Measurements from ENCODE around the gene IL34. TPM values are rescaled to one million over a fixed set of nuclear protein-coding genes. Genes with fewer than 3 reads are reported as not detected.
A peak's percentile ranks its signal among the peaks of the same experiment; 100 is the strongest.

Gene IL34
- total and polyA plus RNA-seq, 2 of the 13 experiments (the other 11 are each of a cell fraction or from before 2014, with no cell fraction given): 1.2 to 1.3 TPM

- H3K4me1 ChIP-seq (ENCODE audit: insufficient read depth, low read length): peaks cover 32% of the 10 kb centered on the region
- H3K27me3 ChIP-seq (ENCODE audit: control insufficient read depth in 1 of 2, insufficient read depth in 2 of 2, low read length in 2 of 2): 0 out of 5 replicates have a peak, but pooled peaks cover 0 to 1% of the 10 kb centered on the region in 2 experiments
- in situ Hi-C loops (cut with HindIII; ENCODE audit: extremely low pct_ligation_motif_present, low pct_unique_long_range_greater_than_20kb) (loop anchor here (5.0 kb wide), 1 partner anchor 107 kb away; no protein-coding TSS in a partner anchor), intact Hi-C loops (cut with micrococcal nuclease; ENCODE audit: unreplicated experiment) (no loop called here)
- no peak overlapping the region for H3K9ac ChIP-seq (ENCODE audit: insufficient read depth, low read depth, low read length)
- ChIA-PET POLR2A (interaction anchor here (0.7 to 2.2 kb wide), 6 partner anchors 19 to 137 kb away, joined by 3 to 16 read pairs (median 8); partner anchors contain the start of gene COG4), CTCF (ENCODE audit: low intra/inter-chr PET ratio, low total read pairs) (no interaction called here)
- H3K27ac ChIP-seq (ENCODE audit: extremely low read length, insufficient read depth, low read length): no peak overlapping the region
- 71% methylated on average over 12 of the region's 16 CpGs for WGBS (ENCODE audit: low lambda C conversion rate)
- H3K9me3 ChIP-seq (ENCODE audit: low read length): no peaks in the 10 kb centered on the region
- no peaks in the 10 kb centered on the region for H3K79me2 ChIP-seq (ENCODE audit: insufficient read depth, low read length)
- no peak overlapping the region for H2AFZ ChIP-seq (ENCODE audit: low read length)
- H3K4me3 ChIP-seq (replicated peaks in 1 of 3; ENCODE audit: insufficient read depth in 1 of 3, low read depth in 2 of 3, low read length in 3 of 3): no peak overlapping the region
- FAIRE-seq: no peak
- ATAC-seq: peak; percentile 20
- BruUV-seq (replicated peaks): no TSS peak
- no peak overlapping the region for H3K4me2 ChIP-seq (ENCODE audit: low read depth, low read length)
- TF ChIP-seq SRSF9 (IDR thresholded peaks at IDR 0.05; ENCODE audit: borderline replicate concordance, insufficient read depth, low read depth, low read length, poor library complexity, severe bottlenecking): no peak
- TF ChIP-seq HNRNPL (IDR thresholded peaks at IDR 0.05; ENCODE audit: low read depth, low read length): 0 out of 2 replicates have a peak, but pooled peaks have one; percentile 33
- peak; percentile 24; the same call in 1 of the 2 replicates for TF ChIP-seq RBFOX2 (IDR thresholded peaks at IDR 0.05; ENCODE audit: low read depth, low read length)
- TF ChIP-seq CBX5 (CRISPR knock-in tag; IDR thresholded peaks at IDR 0.05; ENCODE audit: borderline replicate concordance): no peak
- 0 out of 4 replicates have a peak, but pooled peaks of 1 of the 2 experiments have one; percentile 14 for TF ChIP-seq POLR2A (IDR thresholded peaks at IDR 0.05; ENCODE audit: insufficient read depth in 1 of 2, low read depth in 2 of 2, low read length in 2 of 2)
- TF ChIP-seq AGO1 (IDR thresholded peaks at IDR 0.05; ENCODE audit: low read depth, low read length, poor library complexity, severe bottlenecking): peak; percentile 93
- no peak for TF ChIP-seq NONO (IDR thresholded peaks at IDR 0.05)
- peak; percentile 12; the same call in 1 of the 2 replicates for TF ChIP-seq NONO (CRISPR knock-in tag; conservative IDR thresholded peaks at IDR 0.05)
- TF ChIP-seq ZNF331 (CRISPR knock-in tag; IDR thresholded peaks at IDR 0.05): no peak
- no peak for TF ChIP-seq ZNF746 (CRISPR knock-in tag; IDR thresholded peaks at IDR 0.05)
- TF ChIP-seq ZNF276 (CRISPR knock-in tag; IDR thresholded peaks at IDR 0.05; ENCODE audit: low read depth): no peak
- 0 out of 2 replicates have a peak, but pooled peaks have one; percentile 47 for TF ChIP-seq PAF1 (CRISPR knock-in tag; IDR thresholded peaks at IDR 0.05)
- peak; percentile 10; the same call in 1 of the 2 replicates for TF ChIP-seq KDM2A (CRISPR knock-in tag; IDR thresholded peaks at IDR 0.05; ENCODE audit: borderline replicate concordance, low read depth)
- TF ChIP-seq AGO2 (optimal IDR thresholded peaks at IDR 0.05; ENCODE audit: low read depth, low read length): peak; percentile 97
- peaks cover 14% of the 10 kb centered on the region; the same call in 1 of the 2 replicates for H4K20me1 ChIP-seq (ENCODE audit: insufficient read depth, low read length)
- no peak for DNase-seq (ENCODE audit: low spot score)
- H3K36me3 ChIP-seq (replicated peaks in 1 of 2; ENCODE audit: control insufficient read depth in 1 of 2, insufficient read depth in 2 of 2, low read length in 2 of 2): peaks cover 15 to 23% of the 10 kb centered on the region in 2 experiments
Observed at GRCh38 chr16:70659953-70660671, 13.8 kb downstream of the IL34 start.
